GM12878 (cell line): Measurements from ENCODE around the gene ZNF436. TPM values are rescaled to one million over a fixed set of nuclear protein-coding genes. Genes with fewer than 3 reads are reported as not detected.

ENCODE experiments used
- ATAC-seq: fragments of 200-7000 bp; cut with Tn5 transposase; 3 replicates; pipeline ENCODE4 v1.9.1; 2020; ENCODE audit warnings: mild to moderate bottlenecking, moderate library complexity
- BruUV-seq: library from RNA; stranded (reverse); fragments of 400-500 nt; replicated peaks from 2 replicates; lab custom pipeline; 2021; lab: Mats Ljungman, UMichigan
- CTCF ChIA-PET: fragments of 300-600 bp; sonication (Branson Sonifier 250); formaldehyde crosslinking; extraction: SDS; loops from one replicate; lab custom pipeline; 2021; ENCODE audit warnings: inconsistent platforms; lab: Yijun Ruan, JAX
- POLR2A ChIA-PET: fragments of 350-600 bp; formaldehyde crosslinking; extraction: SDS; loops from one replicate; lab custom pipeline; 2021; ENCODE audit warnings: inconsistent platforms; lab: Charles Lee
- RAD21 ChIA-PET: fragments of 300-600 bp; sonication (Branson Sonifier 250); formaldehyde crosslinking; loops from one replicate; lab custom pipeline; 2023; ENCODE audit warnings: antibody characterized with exemption; ENCODE audit not compliant: unreplicated experiment; lab: Charles Lee
- SMC1A ChIA-PET: fragments of 300-600 bp; sonication (Branson Sonifier 250); formaldehyde crosslinking; loops from one replicate; lab custom pipeline; 2023; ENCODE audit not compliant: unreplicated experiment, uncharacterized antibody; lab: Charles Lee
- DNase-seq: peaks from one replicate; pipeline ENCODE4 v3.0.0-alpha.2; 2011; ENCODE audit warnings: low read depth, low spot score
- FAIRE-seq: peaks from 3 replicates; lab custom pipeline; 2011; peaks lifted over from hg19 to GRCh38; lab: Jason Lieb, UNC
- H2AFZ ChIP-seq: 2 replicates; pipeline ENCODE4 v1.6.0; 2011; ENCODE audit warnings: low read depth, low read length, control low read depth; ENCODE audit not compliant: control insufficient read depth
- H3K27ac ChIP-seq: 2 replicates; pipeline ENCODE4 v1.5.1; 2011; ENCODE audit warnings: control low read depth; ENCODE audit not compliant: control insufficient read depth, insufficient read depth
- H3K27me3 ChIP-seq, 2 experiments: replicated peaks in 1 of 2; 2 replicates each; pipeline versions ENCODE4 v1.6.0 to v1.6.1; 2011; ENCODE audit warnings: low read length in 1 of 2; ENCODE audit not compliant: control insufficient read depth in 2 of 2, insufficient read depth in 2 of 2
- H3K36me3 ChIP-seq, 2 experiments: 2 replicates each; pipeline ENCODE4 v1.5.1; 2011; ENCODE audit warnings: low read length in 1 of 2; ENCODE audit not compliant: control insufficient read depth in 2 of 2, insufficient read depth in 2 of 2
- H3K4me1 ChIP-seq: 2 replicates; pipeline ENCODE4 v1.6.1; 2011; ENCODE audit warnings: mild to moderate bottlenecking, low read length, moderate library complexity, mixed read lengths; ENCODE audit not compliant: control insufficient read depth, insufficient read depth
- H3K4me2 ChIP-seq: 2 replicates; pipeline ENCODE4 v1.6.0; 2011; ENCODE audit warnings: control low read depth; ENCODE audit not compliant: control insufficient read depth, insufficient read depth
- H3K4me3 ChIP-seq: fragments of 200-600 bp; sonication (generic); 2 replicates; pipeline ENCODE4 v1.5.1; 2016
- H3K79me2 ChIP-seq: 2 replicates; pipeline ENCODE4 v1.6.0; 2011; ENCODE audit warnings: low read length; ENCODE audit not compliant: control insufficient read depth, insufficient read depth
- H3K9ac ChIP-seq: 2 replicates; pipeline ENCODE4 v1.8.0; 2011; ENCODE audit warnings: low read length, control low read depth, mixed read lengths; ENCODE audit not compliant: control insufficient read depth, insufficient read depth
- H3K9me3 ChIP-seq: replicated peaks from 3 replicates; pipeline ENCODE4 v1.5.1; 2011; ENCODE audit warnings: mild to moderate bottlenecking, low read length; ENCODE audit not compliant: control insufficient read depth, insufficient read depth
- H4K20me1 ChIP-seq: 2 replicates; pipeline ENCODE4 v1.6.0; 2011; ENCODE audit not compliant: control insufficient read depth, insufficient read depth
- CBX5 ChIP-seq: sonication (generic); IDR thresholded peaks from 2 replicates; pipeline ENCODE4 v1.6.1; 2016; ENCODE audit warnings: low read depth, moderate library complexity, mild to moderate bottlenecking, inconsistent platforms
- ETV6 ChIP-seq, 2 experiments: fragments of 450-650 bp in 1 of 2; IDR thresholded peaks in 1 of 2; conservative IDR thresholded peaks in 1 of 2; 2 replicates each; pipeline ENCODE4 v1.6.1; 2014; ENCODE audit warnings: antibody characterized with exemption in 1 of 2, borderline replicate concordance in 1 of 2, low read depth in 1 of 2, mild to moderate bottlenecking in 1 of 2, moderate library complexity in 1 of 2
- EZH2 ChIP-seq: IDR thresholded peaks from 2 replicates; pipeline ENCODE4 v1.6.1; 2012; ENCODE audit warnings: low read depth, mild to moderate bottlenecking, control low read depth, inconsistent platforms, low read length, borderline replicate concordance; ENCODE audit not compliant: control insufficient read depth
- HDAC6 ChIP-seq: fragments of 200-600 bp; sonication (generic); IDR thresholded peaks from one replicate; pipeline ENCODE4 v1.8.0; 2017; ENCODE audit warnings: antibody characterized with exemption; ENCODE audit not compliant: unreplicated experiment
- MEF2B ChIP-seq: fragments of 450-650 bp; IDR thresholded peaks from 2 replicates; pipeline ENCODE4 v1.6.1; 2018; ENCODE audit warnings: mild to moderate bottlenecking, moderate library complexity; ENCODE audit not compliant: partially characterized antibody, poor library complexity, severe bottlenecking
- NBN ChIP-seq: fragments of 450-650 bp; IDR thresholded peaks from 2 replicates; pipeline ENCODE4 v1.6.1; 2016
- NFYA ChIP-seq: IDR thresholded peaks from 2 replicates; pipeline ENCODE4 v1.6.1; 2011; ENCODE audit warnings: low read depth, mild to moderate bottlenecking, low read length, improper control_type of control experiment, borderline replicate concordance
- POLR2A ChIP-seq: IDR thresholded peaks from 2 replicates; pipeline ENCODE4 v1.6.1; 2011; ENCODE audit warnings: low read depth, mild to moderate bottlenecking, low read length
- RFX5 ChIP-seq: IDR thresholded peaks from 2 replicates; pipeline ENCODE4 v1.6.1; 2011; ENCODE audit warnings: low read depth, low read length, improper control_type of control experiment
- RUNX3 ChIP-seq: IDR thresholded peaks from 2 replicates; pipeline ENCODE4 v1.6.1; 2012; ENCODE audit warnings: low read length, inconsistent platforms
- SP1 ChIP-seq: IDR thresholded peaks from one replicate; pipeline ENCODE4 v1.6.1; 2011; ENCODE audit warnings: low read depth, low read length
- ZNF622 ChIP-seq: fragments of 450-650 bp; IDR thresholded peaks from 2 replicates; pipeline ENCODE4 v1.6.1; 2017; ENCODE audit warnings: mild to moderate bottlenecking, inconsistent platforms
- WGBS: methylation state at CpG from one replicate; pipeline ENCODE4 v1.1.6; 2016; ENCODE audit warnings: low lambda C conversion rate; ENCODE audit not compliant: insufficient replicate concordance, insufficient coverage; ENCODE audit errors: missing lambda C conversion rate; 5-methylcytosine and 5-hydroxymethylcytosine counted together
- in situ Hi-C: fragments of 300-500 bp; cut with MboI; formaldehyde crosslinking; loops from 9 replicates; pipeline ENCODE4 v1.14.3; 2018; ENCODE audit warnings: mixed read lengths
- intact Hi-C: fragments of 100-400 bp; cut with micrococcal nuclease; formaldehyde crosslinking; loops from one replicate; pipeline ENCODE4 v1.14.2; 2022; ENCODE audit not compliant: unreplicated experiment
- polyA plus RNA-seq, 11 experiments: library from polyadenylated mRNA; depleted of rRNA in 4 of 11; unstranded in 6 of 11; stranded (reverse) in 5 of 11; fragments of >200 nt; fragmentation: Nextera tagmentation in 4 of 11; fragmentation: Illumina TruSeq in 1 of 11; extraction: Ambion mirVana in 4 of 11; extraction: Trizol in 1 of 11; gene quantifications; 1 replicate in 1 of 11; 2 replicates in 10 of 11; pipeline versions ENCODE4 v1.2.1 to v1.2.3, GENCODE V29; 2011 to 2016; ENCODE audit warnings: inconsistent platforms in 2 of 11, missing spikeins in 2 of 11, low read depth in 1 of 11
- total RNA-seq, 4 experiments: library from RNA; depleted of rRNA in 3 of 4; stranded (reverse); fragments of >200 nt in 3 of 4; fragmentation: Illumina TruSeq in 1 of 4; extraction: Trizol in 1 of 4; gene quantifications; 2 replicates each; pipeline versions ENCODE4 v1.2.1 to v1.2.3, GENCODE V29; 2013 to 2021
- TF ChIP-seq, protein P1 (sequence below): fragments of 150-350 bp; IDR thresholded peaks from 2 replicates; pipeline ENCODE4 v1.6.1; 2016; ENCODE audit warnings: low read depth, low read length
- TF ChIP-seq, protein P2 (sequence below), 3 experiments: IDR thresholded peaks in 2 of 3; conservative IDR thresholded peaks in 1 of 3; 2 replicates each; pipeline ENCODE4 v1.5.1; 2011; ENCODE audit warnings: low read depth in 3 of 3, low read length in 3 of 3, mild to moderate bottlenecking in 3 of 3, control low read depth in 2 of 3, moderate library complexity in 2 of 3, inconsistent platforms in 1 of 3, mixed read lengths in 1 of 3; ENCODE audit not compliant: control insufficient read depth in 2 of 3, insufficient read depth in 1 of 3; ENCODE audit errors: extremely low read depth in 1 of 3
- TF ChIP-seq, protein P3 (sequence below): fragments of 150-350 bp; IDR thresholded peaks from 2 replicates; pipeline ENCODE4 v1.6.1; 2014; ENCODE audit warnings: mild to moderate bottlenecking, low read depth, low read length

Gene ZNF436
- total and polyA plus RNA-seq, 10 of the 15 experiments (the other 5 are each of a cell fraction or from before 2014, with no cell fraction given) = 0.85 to 4.7 (median 3.0) TPM

DNA sequence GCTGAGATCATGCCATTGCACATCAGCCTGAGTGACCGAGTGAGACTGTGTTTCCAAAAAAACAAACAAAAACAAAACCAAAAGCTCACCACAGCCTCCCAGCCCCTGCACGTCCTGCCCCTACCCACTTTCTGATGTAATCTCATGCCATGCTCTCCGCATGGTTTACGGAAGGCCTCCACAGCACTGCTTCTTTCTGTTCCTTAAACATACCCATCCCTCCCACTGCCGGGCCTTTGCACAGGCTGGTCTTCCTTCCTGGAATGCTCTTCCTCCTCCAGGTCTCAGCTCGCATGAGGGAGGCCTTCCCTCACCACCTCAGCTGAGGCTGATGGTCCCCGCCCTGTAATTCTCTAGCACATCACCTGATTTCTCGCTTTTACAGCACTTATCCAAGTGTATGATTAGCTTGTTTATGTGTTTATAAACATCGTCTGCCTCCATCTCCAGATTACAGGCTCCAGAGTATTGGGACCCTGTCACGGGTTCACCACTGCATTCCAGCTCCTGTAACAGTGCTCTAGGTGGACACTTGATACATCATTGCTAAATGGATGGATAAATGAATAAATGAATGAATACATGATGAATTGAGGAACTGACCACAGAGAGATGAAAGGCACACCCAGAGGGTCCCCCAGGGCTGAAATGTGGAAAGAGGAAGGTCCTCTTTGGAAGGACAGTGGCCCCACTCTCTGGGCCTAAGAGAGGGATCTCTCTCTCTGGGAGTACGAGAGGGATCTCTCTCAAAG lies 32.8 kb upstream of the ZNF436 start:
- intact Hi-C loops (loop anchor here (5.0 kb wide), 4 partner anchors 60 to 425 kb away; partner anchors contain the start of genes HNRNPR and HTR1D), in situ Hi-C loops (no loop called here)
- ChIA-PET POLR2A (interaction anchor here (0.6 kb wide), 2 partner anchors 13 to 136 kb away, joined by 3 to 7 read pairs; no protein-coding TSS in a partner anchor), SMC1A (interaction anchor here (0.5 to 2.7 kb wide), 7 partner anchors 8 to 415 kb away, joined by 3 to 11 read pairs (median 3); no protein-coding TSS in a partner anchor), RAD21 (interaction anchor here (1.2 to 1.3 kb wide), 2 partner anchors 58 to 218 kb away, joined by 4 read pairs; no protein-coding TSS in a partner anchor), CTCF (interaction anchor here (0.6 to 3.1 kb wide), 12 partner anchors 8 to 307 kb away, joined by 3 to 17 read pairs (median 4); partner anchors contain the start of gene HNRNPR)
- no TSS peak for BruUV-seq
- H3K27ac ChIP-seq = no peak overlapping the region
- H3K79me2 ChIP-seq = no peaks in the 10 kb centered on the region
- ATAC-seq = no peak
- H3K9me3 ChIP-seq = no peaks in the 10 kb centered on the region
- no peak overlapping the region for H3K4me3 ChIP-seq
- H2AFZ ChIP-seq = no peak overlapping the region
- no peak for FAIRE-seq
- H3K36me3 ChIP-seq = no peaks in the 10 kb centered on the region
- no peak overlapping the region for H3K4me2 ChIP-seq
- DNase-seq = no peak
- H3K4me1 ChIP-seq = 0 out of 2 replicates have a peak, but pooled peaks cover 5% of the 10 kb centered on the region
- H3K27me3 ChIP-seq = 0 out of 4 replicates have a peak, but pooled peaks cover 0 to 3% of the 10 kb centered on the region in 2 experiments
- no peaks in the 10 kb centered on the region for H4K20me1 ChIP-seq
- 59% methylated on average over 11 of the region's 11 CpGs for WGBS
- H3K9ac ChIP-seq = no peak overlapping the region
- TF ChIP-seq ETV6 (conservative IDR thresholded peaks at IDR 0.05 in 1 of 2, IDR thresholded peaks at IDR 0.05 in 1 of 2; ENCODE audit: borderline replicate concordance in 1 of 2, low read depth in 1 of 2) = no peak
- TF ChIP-seq SP1 = no peak
- no peak for TF ChIP-seq MEF2B
- TF ChIP-seq NBN = no peak
- TF ChIP-seq, protein P1, sequence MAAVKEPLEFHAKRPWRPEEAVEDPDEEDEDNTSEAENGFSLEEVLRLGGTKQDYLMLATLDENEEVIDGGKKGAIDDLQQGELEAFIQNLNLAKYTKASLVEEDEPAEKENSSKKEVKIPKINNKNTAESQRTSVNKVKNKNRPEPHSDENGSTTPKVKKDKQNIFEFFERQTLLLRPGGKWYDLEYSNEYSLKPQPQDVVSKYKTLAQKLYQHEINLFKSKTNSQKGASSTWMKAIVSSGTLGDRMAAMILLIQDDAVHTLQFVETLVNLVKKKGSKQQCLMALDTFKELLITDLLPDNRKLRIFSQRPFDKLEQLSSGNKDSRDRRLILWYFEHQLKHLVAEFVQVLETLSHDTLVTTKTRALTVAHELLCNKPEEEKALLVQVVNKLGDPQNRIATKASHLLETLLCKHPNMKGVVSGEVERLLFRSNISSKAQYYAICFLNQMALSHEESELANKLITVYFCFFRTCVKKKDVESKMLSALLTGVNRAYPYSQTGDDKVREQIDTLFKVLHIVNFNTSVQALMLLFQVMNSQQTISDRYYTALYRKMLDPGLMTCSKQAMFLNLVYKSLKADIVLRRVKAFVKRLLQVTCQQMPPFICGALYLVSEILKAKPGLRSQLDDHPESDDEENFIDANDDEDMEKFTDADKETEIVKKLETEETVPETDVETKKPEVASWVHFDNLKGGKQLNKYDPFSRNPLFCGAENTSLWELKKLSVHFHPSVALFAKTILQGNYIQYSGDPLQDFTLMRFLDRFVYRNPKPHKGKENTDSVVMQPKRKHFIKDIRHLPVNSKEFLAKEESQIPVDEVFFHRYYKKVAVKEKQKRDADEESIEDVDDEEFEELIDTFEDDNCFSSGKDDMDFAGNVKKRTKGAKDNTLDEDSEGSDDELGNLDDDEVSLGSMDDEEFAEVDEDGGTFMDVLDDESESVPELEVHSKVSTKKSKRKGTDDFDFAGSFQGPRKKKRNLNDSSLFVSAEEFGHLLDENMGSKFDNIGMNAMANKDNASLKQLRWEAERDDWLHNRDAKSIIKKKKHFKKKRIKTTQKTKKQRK = no peak
- no peak for TF ChIP-seq HDAC6
- TF ChIP-seq CBX5 = no peak
- TF ChIP-seq ZNF622 = no peak
- TF ChIP-seq, protein P2, sequence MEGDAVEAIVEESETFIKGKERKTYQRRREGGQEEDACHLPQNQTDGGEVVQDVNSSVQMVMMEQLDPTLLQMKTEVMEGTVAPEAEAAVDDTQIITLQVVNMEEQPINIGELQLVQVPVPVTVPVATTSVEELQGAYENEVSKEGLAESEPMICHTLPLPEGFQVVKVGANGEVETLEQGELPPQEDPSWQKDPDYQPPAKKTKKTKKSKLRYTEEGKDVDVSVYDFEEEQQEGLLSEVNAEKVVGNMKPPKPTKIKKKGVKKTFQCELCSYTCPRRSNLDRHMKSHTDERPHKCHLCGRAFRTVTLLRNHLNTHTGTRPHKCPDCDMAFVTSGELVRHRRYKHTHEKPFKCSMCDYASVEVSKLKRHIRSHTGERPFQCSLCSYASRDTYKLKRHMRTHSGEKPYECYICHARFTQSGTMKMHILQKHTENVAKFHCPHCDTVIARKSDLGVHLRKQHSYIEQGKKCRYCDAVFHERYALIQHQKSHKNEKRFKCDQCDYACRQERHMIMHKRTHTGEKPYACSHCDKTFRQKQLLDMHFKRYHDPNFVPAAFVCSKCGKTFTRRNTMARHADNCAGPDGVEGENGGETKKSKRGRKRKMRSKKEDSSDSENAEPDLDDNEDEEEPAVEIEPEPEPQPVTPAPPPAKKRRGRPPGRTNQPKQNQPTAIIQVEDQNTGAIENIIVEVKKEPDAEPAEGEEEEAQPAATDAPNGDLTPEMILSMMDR (IDR thresholded peaks at IDR 0.05 in 2 of 3, conservative IDR thresholded peaks at IDR 0.05 in 1 of 3; ENCODE audit: control insufficient read depth in 2 of 3, extremely low read depth in 1 of 3, insufficient read depth in 1 of 3, low read depth in 3 of 3, low read length in 3 of 3) = no peak
- TF ChIP-seq POLR2A = no peak
- TF ChIP-seq RUNX3 = no peak
- TF ChIP-seq, protein P3, sequence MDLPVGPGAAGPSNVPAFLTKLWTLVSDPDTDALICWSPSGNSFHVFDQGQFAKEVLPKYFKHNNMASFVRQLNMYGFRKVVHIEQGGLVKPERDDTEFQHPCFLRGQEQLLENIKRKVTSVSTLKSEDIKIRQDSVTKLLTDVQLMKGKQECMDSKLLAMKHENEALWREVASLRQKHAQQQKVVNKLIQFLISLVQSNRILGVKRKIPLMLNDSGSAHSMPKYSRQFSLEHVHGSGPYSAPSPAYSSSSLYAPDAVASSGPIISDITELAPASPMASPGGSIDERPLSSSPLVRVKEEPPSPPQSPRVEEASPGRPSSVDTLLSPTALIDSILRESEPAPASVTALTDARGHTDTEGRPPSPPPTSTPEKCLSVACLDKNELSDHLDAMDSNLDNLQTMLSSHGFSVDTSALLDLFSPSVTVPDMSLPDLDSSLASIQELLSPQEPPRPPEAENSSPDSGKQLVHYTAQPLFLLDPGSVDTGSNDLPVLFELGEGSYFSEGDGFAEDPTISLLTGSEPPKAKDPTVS = no peak
- TF ChIP-seq EZH2 = no peak
- TF ChIP-seq RFX5 = no peak
- TF ChIP-seq NFYA = no peak
